Progenitor cell of endocrine pancreas (in vitro differentiated cells): ENCODE data around the gene ASIC1. TPM values are rescaled to one million over a fixed set of nuclear protein-coding genes. Genes with fewer than 3 reads are reported as not detected.

Experiments used
- DNase-seq: peaks from one replicate; pipeline ENCODE4 v3.0.0; 2021; ENCODE audit warnings: low spot score; ENCODE audit not compliant: unreplicated experiment
- H3K27ac Mint-ChIP-seq: 2 replicates; pipeline ENCODE4 v1.8.0; 2021; ENCODE audit warnings: mild to moderate bottlenecking, moderate library complexity, mixed read lengths
- H3K27me3 Mint-ChIP-seq: 2 replicates; pipeline ENCODE4 v1.8.0; 2021; ENCODE audit warnings: mixed read lengths
- H3K36me3 Mint-ChIP-seq: 2 replicates; pipeline ENCODE4 v1.8.0; 2022; ENCODE audit warnings: mixed read lengths; ENCODE audit not compliant: insufficient read depth
- H3K4me1 Mint-ChIP-seq: 2 replicates; pipeline ENCODE4 v1.8.0; 2021; ENCODE audit warnings: low read depth, mixed read lengths
- H3K4me3 Mint-ChIP-seq: 2 replicates; pipeline ENCODE4 v1.8.0; 2021; ENCODE audit warnings: low read depth, mild to moderate bottlenecking, moderate library complexity, mixed read lengths
- H3K9me3 Mint-ChIP-seq: 2 replicates; pipeline ENCODE4 v1.8.0; 2021; ENCODE audit warnings: low read depth, mixed read lengths
- CTCF ChIP-seq: fragments of 200-600 bp; sonication (generic); IDR thresholded peaks from one replicate; pipeline ENCODE4 v1.5.0; 2021; ENCODE audit warnings: antibody characterized with exemption, mild to moderate bottlenecking; ENCODE audit not compliant: unreplicated experiment
- total RNA-seq: library from RNA; stranded (reverse); gene quantifications from 2 replicates; pipeline ENCODE4 v1.2.1, GENCODE V29; 2021

The ASIC1 gene
- total RNA-seq, 1 donor from 2014 or later, result 5.2 TPM

- peak overlapping the region; percentile 79 for H3K4me3 Mint-ChIP-seq
- no peak for DNase-seq
- H3K9me3 Mint-ChIP-seq, result no peaks in the 10 kb centered on the region
- H3K27ac Mint-ChIP-seq, result no peak overlapping the region
- peaks cover 8% of the 10 kb centered on the region for H3K4me1 Mint-ChIP-seq
- no peak for TF ChIP-seq CTCF
- peaks cover 73% of the 10 kb centered on the region for H3K27me3 Mint-ChIP-seq
- no peaks in the 10 kb centered on the region for H3K36me3 Mint-ChIP-seq
These were observed 788 bp upstream of the ASIC1 start for GRCh38 chr12:50056639-50056976.

- Mint-ChIP-seq H3K36me3 (no peaks in the 10 kb centered on the region), H3K27ac (no peak overlapping the region), H3K4me3 (peak overlapping the region; percentile 57), H3K27me3 (peaks cover 65% of the 10 kb centered on the region), H3K9me3 (no peaks in the 10 kb centered on the region), H3K4me1 (peaks cover 7% of the 10 kb centered on the region)
- DNase-seq, result no peak
- no peak for TF ChIP-seq CTCF
These were observed 687 bp downstream of the ASIC1 start for GRCh38 chr12:50057896-50058670.

- no peaks in the 10 kb centered on the region for H3K9me3 Mint-ChIP-seq
- peaks cover 7% of the 10 kb centered on the region for H3K4me1 Mint-ChIP-seq
- no peak for DNase-seq
- H3K27me3 Mint-ChIP-seq, result peaks cover 60% of the 10 kb centered on the region
- no peak for TF ChIP-seq CTCF
- H3K27ac Mint-ChIP-seq, result no peak overlapping the region
- H3K4me3 Mint-ChIP-seq, result peak overlapping the region; percentile 60
- no peaks in the 10 kb centered on the region for H3K36me3 Mint-ChIP-seq
These were observed 1.4 kb downstream of the ASIC1 start for GRCh38 chr12:50058743-50059312.

DNA sequence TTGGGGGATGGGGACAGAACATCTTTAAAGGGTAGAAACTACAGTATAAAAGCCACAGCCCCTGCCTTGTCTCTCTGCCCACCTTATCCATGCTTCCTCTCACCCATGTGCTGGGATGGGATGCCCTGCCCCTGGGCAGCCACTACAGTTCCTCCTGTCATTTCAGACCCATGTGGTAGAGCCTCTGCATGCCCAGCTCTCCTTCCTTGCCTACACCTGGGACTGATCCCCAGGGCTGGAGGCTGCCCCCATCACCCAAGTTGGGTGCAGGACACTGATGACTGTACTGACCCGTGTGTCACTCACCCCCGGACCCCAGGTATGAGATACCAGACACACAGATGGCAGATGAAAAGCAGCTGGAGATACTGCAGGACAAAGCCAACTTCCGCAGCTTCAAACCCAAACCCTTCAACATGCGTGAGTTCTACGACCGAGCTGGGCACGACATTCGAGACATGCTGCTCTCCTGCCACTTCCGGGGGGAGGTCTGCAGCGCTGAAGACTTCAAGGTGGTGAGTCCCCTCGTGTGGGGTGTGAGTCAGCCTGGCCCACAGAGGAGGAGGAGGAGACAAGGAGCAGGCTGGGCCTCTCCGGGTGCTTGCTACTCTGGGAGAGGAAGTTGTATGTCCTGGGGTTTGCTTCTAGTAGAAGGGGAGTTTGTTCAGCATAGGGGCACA is 2.2 kb downstream of the ASIC1 start:
- H3K27me3 Mint-ChIP-seq, result peaks cover 61% of the 10 kb centered on the region
- H3K9me3 Mint-ChIP-seq, result no peaks in the 10 kb centered on the region
- no peaks in the 10 kb centered on the region for H3K36me3 Mint-ChIP-seq
- no peak for DNase-seq
- no peak for TF ChIP-seq CTCF
- H3K4me3 Mint-ChIP-seq, result peak overlapping the region; percentile 60
- H3K27ac Mint-ChIP-seq, result no peak overlapping the region
- peaks cover 7% of the 10 kb centered on the region for H3K4me1 Mint-ChIP-seq

- Mint-ChIP-seq H3K27ac (no peak overlapping the region), H3K4me1 (peaks cover 7% of the 10 kb centered on the region), H3K4me3 (no peak overlapping the region), H3K9me3 (no peaks in the 10 kb centered on the region), H3K27me3 (peaks cover 61% of the 10 kb centered on the region), H3K36me3 (no peaks in the 10 kb centered on the region)
- DNase-seq, result no peak
- no peak for TF ChIP-seq CTCF
These were observed 2.7 kb downstream of the ASIC1 start for GRCh38 chr12:50060120-50060468.
